Ishikawa (cell line): ENCODE results near the gene TRAPPC12.

Experiments
- CREB1 ChIP-seq: IDR thresholded peaks from 2 replicates; pipeline ENCODE4 v1.6.1; 2012; ENCODE audit warnings: low read depth
- EGR1 ChIP-seq: IDR thresholded peaks from 2 replicates; pipeline ENCODE4 v1.6.1; 2012
- EP300 ChIP-seq: IDR thresholded peaks from 2 replicates; pipeline ENCODE4 v1.6.1; 2012; ENCODE audit warnings: borderline replicate concordance
- FOXM1 ChIP-seq: IDR thresholded peaks from 2 replicates; pipeline ENCODE4 v1.6.1; 2012; ENCODE audit warnings: low read depth, borderline replicate concordance
- MAX ChIP-seq: IDR thresholded peaks from 2 replicates; pipeline ENCODE4 v1.6.1; 2012
- RAD21 ChIP-seq: IDR thresholded peaks from 2 replicates; pipeline ENCODE4 v1.6.1; 2012; ENCODE audit warnings: low read depth
- TCF12 ChIP-seq: IDR thresholded peaks from 2 replicates; pipeline ENCODE4 v1.6.1; 2012; ENCODE audit warnings: low read depth
- TEAD4 ChIP-seq: IDR thresholded peaks from 2 replicates; pipeline ENCODE4 v1.6.1; 2012
- TF ChIP-seq, protein P1 (sequence below): IDR thresholded peaks from 2 replicates; pipeline ENCODE4 v1.6.1; 2012; ENCODE audit warnings: low read depth, mild to moderate bottlenecking

DNA sequence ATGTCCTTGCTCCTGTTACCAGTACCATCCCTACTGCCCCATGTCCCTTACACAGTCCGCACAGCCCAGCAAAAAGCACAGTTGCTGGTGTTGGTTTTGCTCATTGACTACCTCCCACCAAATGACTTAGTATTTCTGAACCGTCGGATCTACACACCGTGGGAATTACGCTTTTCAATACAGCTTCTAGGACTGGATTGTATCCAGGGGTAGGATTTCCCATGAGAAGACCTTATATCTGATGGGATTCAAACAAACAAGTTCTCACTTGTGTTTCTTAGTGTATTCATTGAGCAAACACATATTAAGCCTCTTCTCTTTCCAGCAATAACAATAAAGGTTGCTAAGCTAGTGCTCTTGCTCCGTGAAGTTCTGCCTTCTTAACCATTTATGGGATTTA, 25.8 kb downstream of the TRAPPC12 start:
- no peak for TF ChIP-seq EGR1
- no peak for TF ChIP-seq RAD21
- no peak for TF ChIP-seq FOXM1
- no peak for TF ChIP-seq MAX
- no peak for TF ChIP-seq EP300
- no peak for TF ChIP-seq TEAD4
- TF ChIP-seq, protein P1, sequence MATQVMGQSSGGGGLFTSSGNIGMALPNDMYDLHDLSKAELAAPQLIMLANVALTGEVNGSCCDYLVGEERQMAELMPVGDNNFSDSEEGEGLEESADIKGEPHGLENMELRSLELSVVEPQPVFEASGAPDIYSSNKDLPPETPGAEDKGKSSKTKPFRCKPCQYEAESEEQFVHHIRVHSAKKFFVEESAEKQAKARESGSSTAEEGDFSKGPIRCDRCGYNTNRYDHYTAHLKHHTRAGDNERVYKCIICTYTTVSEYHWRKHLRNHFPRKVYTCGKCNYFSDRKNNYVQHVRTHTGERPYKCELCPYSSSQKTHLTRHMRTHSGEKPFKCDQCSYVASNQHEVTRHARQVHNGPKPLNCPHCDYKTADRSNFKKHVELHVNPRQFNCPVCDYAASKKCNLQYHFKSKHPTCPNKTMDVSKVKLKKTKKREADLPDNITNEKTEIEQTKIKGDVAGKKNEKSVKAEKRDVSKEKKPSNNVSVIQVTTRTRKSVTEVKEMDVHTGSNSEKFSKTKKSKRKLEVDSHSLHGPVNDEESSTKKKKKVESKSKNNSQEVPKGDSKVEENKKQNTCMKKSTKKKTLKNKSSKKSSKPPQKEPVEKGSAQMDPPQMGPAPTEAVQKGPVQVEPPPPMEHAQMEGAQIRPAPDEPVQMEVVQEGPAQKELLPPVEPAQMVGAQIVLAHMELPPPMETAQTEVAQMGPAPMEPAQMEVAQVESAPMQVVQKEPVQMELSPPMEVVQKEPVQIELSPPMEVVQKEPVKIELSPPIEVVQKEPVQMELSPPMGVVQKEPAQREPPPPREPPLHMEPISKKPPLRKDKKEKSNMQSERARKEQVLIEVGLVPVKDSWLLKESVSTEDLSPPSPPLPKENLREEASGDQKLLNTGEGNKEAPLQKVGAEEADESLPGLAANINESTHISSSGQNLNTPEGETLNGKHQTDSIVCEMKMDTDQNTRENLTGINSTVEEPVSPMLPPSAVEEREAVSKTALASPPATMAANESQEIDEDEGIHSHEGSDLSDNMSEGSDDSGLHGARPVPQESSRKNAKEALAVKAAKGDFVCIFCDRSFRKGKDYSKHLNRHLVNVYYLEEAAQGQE: no peak
- no peak for TF ChIP-seq CREB1
- no peak for TF ChIP-seq TCF12
